Tibial nerve (tissue), 4 donors: ENCODE results near the gene OR4A15. TPM values are rescaled to one million over a fixed set of nuclear protein-coding genes. Genes with fewer than 3 reads are reported as not detected.

ENCODE experiments used
- DNase-seq, 2 donors: peaks; one replicate each; pipeline ENCODE4 v3.0.0-alpha.2; 2019; ENCODE audit warnings: low spot score in 2 of 2
- H3K27ac ChIP-seq, 4 donors: fragments of 200-600 bp; sonication (generic) in 3 of 4; one replicate each; pipeline ENCODE4 v1.5.1; 2017 to 2019; ENCODE audit warnings: mild to moderate bottlenecking in 1 of 4
- H3K27me3 ChIP-seq, 2 donors: fragments of 200-600 bp; sonication (generic) in 1 of 2; one replicate each; pipeline versions ENCODE4 v1.5.1 to v1.6.0; 2017 to 2019
- H3K36me3 ChIP-seq, 3 donors: fragments of 200-600 bp; sonication (generic); one replicate each; pipeline ENCODE4 v1.5.1; 2018 to 2019
- H3K4me1 ChIP-seq, 4 donors: fragments of 200-600 bp; sonication (generic) in 3 of 4; one replicate each; pipeline ENCODE4 v1.5.1; 2017 to 2019
- H3K4me3 ChIP-seq, 4 donors: fragments of 200-600 bp; sonication (generic) in 3 of 4; one replicate each; pipeline ENCODE4 v1.5.1; 2017 to 2019; ENCODE audit warnings: mild to moderate bottlenecking in 1 of 4, moderate library complexity in 1 of 4
- H3K9me3 ChIP-seq, 4 donors: fragments of 200-600 bp; sonication (generic) in 3 of 4; one replicate each; pipeline ENCODE4 v1.5.1; 2017 to 2019
- CTCF ChIP-seq, 5 experiments: fragments of 200-600 bp in 3 of 5; fragments of 450-650 bp in 2 of 5; sonication (generic) in 3 of 5; IDR thresholded peaks; one replicate each; pipeline ENCODE4 v1.5.1; 2016 to 2019; ENCODE audit warnings: antibody characterized with exemption in 5 of 5, mild to moderate bottlenecking in 3 of 5, moderate library complexity in 2 of 5
- EP300 ChIP-seq, 2 donors: sonication (generic); formaldehyde crosslinking; IDR thresholded peaks; one replicate each; pipeline ENCODE4 v1.6.1; 2017; ENCODE audit warnings: antibody characterized with exemption in 2 of 2, mild to moderate bottlenecking in 1 of 2
- POLR2A ChIP-seq, 2 donors: fragments of 450-650 bp; IDR thresholded peaks; one replicate each; pipeline ENCODE4 v1.6.1; 2017; ENCODE audit warnings: antibody characterized with exemption in 2 of 2, mild to moderate bottlenecking in 2 of 2, moderate library complexity in 2 of 2
- WGBS, 2 donors: methylation state at CpG; one replicate each; pipeline ENCODE4 v1.1.5; 2018; 5-methylcytosine and 5-hydroxymethylcytosine counted together
- total RNA-seq, 4 donors: library from RNA; depleted of rRNA; stranded (reverse); fragments of >200 nt; gene quantifications; one replicate each; pipeline ENCODE4 v1.1.0, GENCODE V29; 2016

OR4A15 gene
- total RNA-seq = not detected

- no peak within 1 kb of the TSS for H3K4me3 ChIP-seq
- H3K27me3 ChIP-seq = no peaks in the 10 kb centered on the region
- TF ChIP-seq EP300 (IDR thresholded peaks at IDR 0.05) = no peak
- no peak for TF ChIP-seq CTCF (IDR thresholded peaks at IDR 0.05)
- no peak for TF ChIP-seq POLR2A (IDR thresholded peaks at IDR 0.05)
- DNase-seq = no peak
- no peaks in the 10 kb centered on the region for H3K36me3 ChIP-seq
- H3K4me1 ChIP-seq = no peaks in the 10 kb centered on the region
- H3K27ac ChIP-seq = no peak within 1 kb of the TSS
- WGBS, 2 donors = 55 to 68% methylated on average over 4 of the region's 4 CpGs
- H3K9me3 ChIP-seq = no peaks in the 10 kb centered on the region
Measured at GRCh38 chr11:55367674-55368073, at the start of gene OR4A15. TSS of gene OR4A15 (plus strand) at chr11:55367974. CDS start at chr11:55367974, 0 bp downstream.

- WGBS, 2 donors = 80 to 83% methylated on average over 1 of the region's 1 CpG
- no peak for DNase-seq
- H3K27me3 ChIP-seq = no peaks in the 10 kb centered on the region
- no peaks in the 10 kb centered on the region for H3K36me3 ChIP-seq
- no peaks in the 10 kb centered on the region for H3K9me3 ChIP-seq
- TF ChIP-seq POLR2A (IDR thresholded peaks at IDR 0.05) (no peak), CTCF (IDR thresholded peaks at IDR 0.05) (no peak), EP300 (IDR thresholded peaks at IDR 0.05) (no peak)
- no peak overlapping the region for H3K27ac ChIP-seq
- H3K4me1 ChIP-seq = no peaks in the 10 kb centered on the region
- no peak overlapping the region for H3K4me3 ChIP-seq
Measured at GRCh38 chr11:55324500-55324899, 43.3 kb upstream of the OR4A15 start.

GRCh38 chr11:55342901-55343300 lies 24.9 kb upstream of the OR4A15 start, which contains the start of gene OR4A16:
TSS of gene OR4A16 (plus strand) at chr11:55343201. CDS start at chr11:55343201, 0 bp downstream.
- H3K27me3 ChIP-seq = no peaks in the 10 kb centered on the region
- TF ChIP-seq CTCF (IDR thresholded peaks at IDR 0.05) (no peak), POLR2A (IDR thresholded peaks at IDR 0.05) (no peak), EP300 (IDR thresholded peaks at IDR 0.05) (no peak)
- H3K4me3 ChIP-seq = no peak within 1 kb of the TSS
- H3K36me3 ChIP-seq = no peaks in the 10 kb centered on the region
- peaks cover 0 to 4% (median 0%) of the 10 kb centered on the region in 4 donors for H3K9me3 ChIP-seq
- DNase-seq = no peak
- H3K27ac ChIP-seq = no peak within 1 kb of the TSS
- WGBS, 2 donors = 81 to 82% methylated on average over 3 of the region's 3 CpGs
- H3K4me1 ChIP-seq = no peaks in the 10 kb centered on the region

GRCh38 chr11:55345306-55345705 lies 22.5 kb upstream of the OR4A15 start:
- DNase-seq = no peak

GRCh38 chr11:55349032-55349431 lies 18.7 kb upstream of the OR4A15 start:
- no peak overlapping the region for H3K27ac ChIP-seq
- H3K4me3 ChIP-seq = no peak overlapping the region
- TF ChIP-seq EP300 (IDR thresholded peaks at IDR 0.05) (no peak), CTCF (IDR thresholded peaks at IDR 0.05) (no peak), POLR2A (IDR thresholded peaks at IDR 0.05) (no peak)
- WGBS, 2 donors = 12 to 13% methylated on average over 1 of the region's 1 CpG
- no peaks in the 10 kb centered on the region for H3K4me1 ChIP-seq
- no peaks in the 10 kb centered on the region for H3K36me3 ChIP-seq
- DNase-seq = no peak
- no peaks in the 10 kb centered on the region for H3K27me3 ChIP-seq
- peaks cover 0 to 3% (median 0%) of the 10 kb centered on the region in 4 donors for H3K9me3 ChIP-seq

More at GRCh38 chr11:55345306-55345705, 22.5 kb upstream of the OR4A15 start:
- no peak overlapping the region for H3K27ac ChIP-seq
- no peak for TF ChIP-seq EP300 (IDR thresholded peaks at IDR 0.05)
- no peak for TF ChIP-seq CTCF (IDR thresholded peaks at IDR 0.05)
- no peak for TF ChIP-seq POLR2A (IDR thresholded peaks at IDR 0.05)
- no peaks in the 10 kb centered on the region for H3K4me1 ChIP-seq
- 92 to 97% methylated on average over 1 of the region's 1 CpG for WGBS, 2 donors
- no peaks in the 10 kb centered on the region for H3K27me3 ChIP-seq
- peaks cover 0 to 7% (median 0%) of the 10 kb centered on the region in 4 donors for H3K9me3 ChIP-seq
- no peaks in the 10 kb centered on the region for H3K36me3 ChIP-seq
- no peak overlapping the region for H3K4me3 ChIP-seq
